ENCODE data around the gene MMP20. TPM values are rescaled to one million over a fixed set of nuclear protein-coding genes. Genes with fewer than 3 reads are reported as not detected.

Gene MMP20
- total RNA-seq, 1 experiment from 2014 or later = not detected

DNA sequence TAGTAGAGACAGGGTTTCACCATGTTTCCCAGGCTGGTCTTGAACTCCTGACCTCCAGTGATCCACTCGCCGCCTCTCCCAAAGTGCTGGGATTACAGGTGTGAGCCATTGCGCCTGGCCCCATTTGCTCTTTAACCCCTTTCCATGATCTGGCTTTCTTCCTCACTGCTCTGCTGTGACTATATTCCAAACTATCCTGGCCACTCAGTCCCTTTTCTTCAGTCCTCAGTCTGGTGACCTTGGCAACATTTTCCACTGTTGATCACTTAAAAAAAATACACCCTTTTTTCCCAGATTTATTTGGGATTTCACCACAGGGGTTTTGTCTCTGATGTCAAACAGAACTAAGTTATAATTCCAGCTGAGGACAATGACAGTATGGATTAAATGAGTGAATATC is 24.5 kb downstream of the MMP20 start (continued):
- TF ChIP-seq ZNF423 (CRISPR knock-in tag; IDR thresholded peaks at IDR 0.05) = no peak
- TF ChIP-seq, protein P1, sequence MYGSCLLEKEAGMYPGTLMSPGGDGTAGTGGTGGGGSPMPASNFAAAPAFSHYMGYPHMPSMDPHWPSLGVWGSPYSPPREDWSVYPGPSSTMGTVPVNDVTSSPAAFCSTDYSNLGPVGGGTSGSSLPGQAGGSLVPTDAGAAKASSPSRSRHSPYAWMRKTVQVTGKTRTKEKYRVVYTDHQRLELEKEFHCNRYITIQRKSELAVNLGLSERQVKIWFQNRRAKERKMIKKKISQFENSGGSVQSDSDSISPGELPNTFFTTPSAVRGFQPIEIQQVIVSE (CRISPR knock-in tag; IDR thresholded peaks at IDR 0.05; ENCODE audit: borderline replicate concordance) = no peak
- TF ChIP-seq FOXP1 (CRISPR knock-in tag; IDR thresholded peaks at IDR 0.05; ENCODE audit: borderline replicate concordance) = no peak
- no peak for TF ChIP-seq HMGXB4 (CRISPR knock-in tag; IDR thresholded peaks at IDR 0.05)
- TF ChIP-seq NFATC4 (CRISPR knock-in tag; IDR thresholded peaks at IDR 0.05) = no peak
- TF ChIP-seq USF2 (CRISPR knock-in tag; IDR thresholded peaks at IDR 0.05) = no peak
- no peak for TF ChIP-seq JAZF1 (CRISPR knock-in tag; IDR thresholded peaks at IDR 0.05)
- TF ChIP-seq E2F1 (CRISPR knock-in tag; IDR thresholded peaks at IDR 0.05) = no peak
- no peak for TF ChIP-seq ATF1 (CRISPR knock-in tag; IDR thresholded peaks at IDR 0.05)

- no peak for ATAC-seq
- ChIA-PET CTCF (no interaction called here), POLR2A (no interaction called here)
- H3K36me3 Mint-ChIP-seq = no peaks in the 10 kb centered on the region
- TF ChIP-seq ZNF317 (CRISPR knock-in tag; IDR thresholded peaks at IDR 0.05; ENCODE audit: borderline replicate concordance, low read depth) (no peak), ATF2 (CRISPR knock-in tag; IDR thresholded peaks at IDR 0.05; ENCODE audit: borderline replicate concordance, low read depth) (no peak), ZNF425 (CRISPR knock-in tag; conservative IDR thresholded peaks at IDR 0.05) (no peak), ZNF416 (CRISPR knock-in tag; IDR thresholded peaks at IDR 0.05) (no peak), ZNF532 (CRISPR knock-in tag; IDR thresholded peaks at IDR 0.05; ENCODE audit: borderline replicate concordance) (no peak), SMAD4 (CRISPR knock-in tag; IDR thresholded peaks at IDR 0.05) (no peak), FOXJ3 (CRISPR knock-in tag; IDR thresholded peaks at IDR 0.05; ENCODE audit: borderline replicate concordance) (no peak), AR (CRISPR knock-in tag; IDR thresholded peaks at IDR 0.05) (no peak)
- no peak for DNase-seq (ENCODE audit: low spot score)
- no peak overlapping the region for H3K4me3 Mint-ChIP-seq
- no peaks in the 10 kb centered on the region for H3K27me3 Mint-ChIP-seq (ENCODE audit: low read depth)
- H3K4me1 Mint-ChIP-seq = peaks cover 10% of the 10 kb centered on the region
- no peak overlapping the region for H3K27ac Mint-ChIP-seq
- H3K9me3 Mint-ChIP-seq = no peaks in the 10 kb centered on the region
Measured at GRCh38 chr11:102599642-102600261, 25.4 kb downstream of the MMP20 start.
